Progenitor cell of endocrine pancreas (in vitro differentiated cells): ENCODE measurements around the gene FAM3A. TPM values are rescaled to one million over a fixed set of nuclear protein-coding genes. Genes with fewer than 3 reads are reported as not detected.

Experiments used
- DNase-seq: peaks from one replicate; pipeline ENCODE4 v3.0.0; 2021; ENCODE audit warnings: low spot score; ENCODE audit not compliant: unreplicated experiment
- H3K27ac Mint-ChIP-seq: 2 replicates; pipeline ENCODE4 v1.8.0; 2021; ENCODE audit warnings: mild to moderate bottlenecking, moderate library complexity, mixed read lengths
- H3K27me3 Mint-ChIP-seq: 2 replicates; pipeline ENCODE4 v1.8.0; 2021; ENCODE audit warnings: mixed read lengths
- H3K36me3 Mint-ChIP-seq: 2 replicates; pipeline ENCODE4 v1.8.0; 2022; ENCODE audit warnings: mixed read lengths; ENCODE audit not compliant: insufficient read depth
- H3K4me1 Mint-ChIP-seq: 2 replicates; pipeline ENCODE4 v1.8.0; 2021; ENCODE audit warnings: low read depth, mixed read lengths
- H3K4me3 Mint-ChIP-seq: 2 replicates; pipeline ENCODE4 v1.8.0; 2021; ENCODE audit warnings: low read depth, mild to moderate bottlenecking, moderate library complexity, mixed read lengths
- H3K9me3 Mint-ChIP-seq: 2 replicates; pipeline ENCODE4 v1.8.0; 2021; ENCODE audit warnings: low read depth, mixed read lengths
- total RNA-seq: library from RNA; stranded (reverse); gene quantifications from 2 replicates; pipeline ENCODE4 v1.2.1, GENCODE V29; 2021
- TF ChIP-seq, protein P1 (sequence below): fragments of 200-600 bp; sonication (generic); IDR thresholded peaks from one replicate; pipeline ENCODE4 v1.5.0; 2021; ENCODE audit warnings: antibody characterized with exemption, mild to moderate bottlenecking; ENCODE audit not compliant: unreplicated experiment

The FAM3A gene
- total RNA-seq, 1 donor from 2014 or later = 34.3 TPM

- Mint-ChIP-seq H3K36me3 (peaks cover 3% of the 10 kb centered on the region), H3K9me3 (peaks cover 4% of the 10 kb centered on the region), H3K27ac (no peak overlapping the region), H3K4me3 (peak overlapping the region; percentile 73), H3K4me1 (peaks cover 3% of the 10 kb centered on the region), H3K27me3 (no peaks in the 10 kb centered on the region)
- TF ChIP-seq, protein P1, sequence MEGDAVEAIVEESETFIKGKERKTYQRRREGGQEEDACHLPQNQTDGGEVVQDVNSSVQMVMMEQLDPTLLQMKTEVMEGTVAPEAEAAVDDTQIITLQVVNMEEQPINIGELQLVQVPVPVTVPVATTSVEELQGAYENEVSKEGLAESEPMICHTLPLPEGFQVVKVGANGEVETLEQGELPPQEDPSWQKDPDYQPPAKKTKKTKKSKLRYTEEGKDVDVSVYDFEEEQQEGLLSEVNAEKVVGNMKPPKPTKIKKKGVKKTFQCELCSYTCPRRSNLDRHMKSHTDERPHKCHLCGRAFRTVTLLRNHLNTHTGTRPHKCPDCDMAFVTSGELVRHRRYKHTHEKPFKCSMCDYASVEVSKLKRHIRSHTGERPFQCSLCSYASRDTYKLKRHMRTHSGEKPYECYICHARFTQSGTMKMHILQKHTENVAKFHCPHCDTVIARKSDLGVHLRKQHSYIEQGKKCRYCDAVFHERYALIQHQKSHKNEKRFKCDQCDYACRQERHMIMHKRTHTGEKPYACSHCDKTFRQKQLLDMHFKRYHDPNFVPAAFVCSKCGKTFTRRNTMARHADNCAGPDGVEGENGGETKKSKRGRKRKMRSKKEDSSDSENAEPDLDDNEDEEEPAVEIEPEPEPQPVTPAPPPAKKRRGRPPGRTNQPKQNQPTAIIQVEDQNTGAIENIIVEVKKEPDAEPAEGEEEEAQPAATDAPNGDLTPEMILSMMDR = no peak
- DNase-seq = no peak
Observed at GRCh38 chrX:154487518-154488290, 28.3 kb downstream of the FAM3A start.

- Mint-ChIP-seq H3K36me3 (peaks cover 3% of the 10 kb centered on the region), H3K9me3 (peaks cover 3% of the 10 kb centered on the region), H3K27ac (no peak within 1 kb of the TSS), H3K4me3 (peak within 1 kb of the TSS; percentile 73), H3K27me3 (no peaks in the 10 kb centered on the region), H3K4me1 (peaks cover 3% of the 10 kb centered on the region)
- peak; percentile 60 for DNase-seq
- TF ChIP-seq, protein P1 = no peak
Observed at GRCh38 chrX:154486396-154487207, 29.4 kb downstream of the FAM3A start, which contains the start of gene UBL4A. Gene UBL4A (minus strand): TSS chrX:154486615. CDS start chrX:154486584, 31 bp downstream.

DNA sequence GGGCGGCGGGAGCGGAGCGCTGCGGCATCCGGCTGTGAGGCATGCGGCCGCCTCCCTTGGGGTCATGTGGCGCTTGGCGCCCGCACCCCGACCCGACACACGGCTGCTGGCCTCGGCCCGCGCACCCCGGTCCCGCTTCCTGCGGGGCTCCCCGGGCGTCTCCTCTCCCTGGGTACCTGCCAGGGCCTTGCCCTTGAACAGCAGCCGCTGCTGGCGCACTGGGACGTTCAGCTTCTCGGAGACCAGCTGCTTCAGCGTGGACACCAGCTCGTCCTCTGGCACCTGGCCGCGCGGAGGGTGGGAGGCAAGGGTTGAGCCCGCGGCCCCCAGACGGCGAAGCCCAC, 30.0 kb downstream of the FAM3A start:
- TF ChIP-seq, protein P1 = no peak
- H3K4me3 Mint-ChIP-seq = peak overlapping the region; percentile 40
- H3K9me3 Mint-ChIP-seq = peaks cover 3% of the 10 kb centered on the region
- H3K36me3 Mint-ChIP-seq = peaks cover 3% of the 10 kb centered on the region
- no peak for DNase-seq
- H3K4me1 Mint-ChIP-seq = peaks cover 3% of the 10 kb centered on the region
- no peaks in the 10 kb centered on the region for H3K27me3 Mint-ChIP-seq
- H3K27ac Mint-ChIP-seq = no peak overlapping the region

- peaks cover 3% of the 10 kb centered on the region for H3K36me3 Mint-ChIP-seq
- TF ChIP-seq, protein P1 = no peak
- DNase-seq = no peak
- peak overlapping the region; percentile 62 for H3K4me3 Mint-ChIP-seq
- H3K4me1 Mint-ChIP-seq = peaks cover 3% of the 10 kb centered on the region
- H3K9me3 Mint-ChIP-seq = peaks cover 3% of the 10 kb centered on the region
- no peak overlapping the region for H3K27ac Mint-ChIP-seq
- H3K27me3 Mint-ChIP-seq = no peaks in the 10 kb centered on the region
Observed at GRCh38 chrX:154485150-154486051, 30.6 kb downstream of the FAM3A start.
